Aorta (tissue), 5 donors: ENCODE data around the gene FLNC. TPM values are rescaled to one million over a fixed set of nuclear protein-coding genes. Genes with fewer than 3 reads are reported as not detected.

Experiments
- ATAC-seq: fragments of 200-7000 bp; cut with Tn5 transposase; one replicate; pipeline ENCODE4 v1.9.1; 2022; ENCODE audit warnings: moderate library complexity; ENCODE audit not compliant: low FRiP score
- DNase-seq, 2 donors: peaks; one replicate each; pipeline ENCODE4 v3.0.0-alpha.2; 2020
- H3K27ac ChIP-seq, 2 donors: one replicate each; pipeline ENCODE4 v1.5.1; 2013; ENCODE audit warnings: low read length in 2 of 2, mild to moderate bottlenecking in 2 of 2, moderate library complexity in 2 of 2, control low read depth in 1 of 2, inconsistent platforms in 1 of 2, low read depth in 1 of 2
- H3K27me3 ChIP-seq, 2 donors: one replicate each; pipeline ENCODE4 v1.6.1; 2013; ENCODE audit warnings: control low read depth in 1 of 2, low read length in 1 of 2, mild to moderate bottlenecking in 1 of 2, moderate library complexity in 1 of 2; ENCODE audit not compliant: insufficient read depth in 2 of 2, control insufficient read depth in 1 of 2
- H3K36me3 ChIP-seq, 2 donors: one replicate each; pipeline ENCODE4 v1.6.1; 2013; ENCODE audit warnings: control low read depth in 1 of 2, low read length in 1 of 2, mild to moderate bottlenecking in 1 of 2; ENCODE audit not compliant: insufficient read depth in 2 of 2, control insufficient read depth in 1 of 2
- H3K4me1 ChIP-seq, 2 donors: one replicate each; pipeline ENCODE4 v1.6.1; 2013; ENCODE audit warnings: low read length in 2 of 2, control low read depth in 1 of 2, mild to moderate bottlenecking in 1 of 2, moderate library complexity in 1 of 2; ENCODE audit not compliant: insufficient read depth in 2 of 2, control insufficient read depth in 1 of 2
- H3K4me3 ChIP-seq, 2 donors: one replicate each; pipeline ENCODE4 v1.5.1; 2013; ENCODE audit warnings: low read length in 2 of 2, control low read depth in 1 of 2, mild to moderate bottlenecking in 1 of 2
- H3K9me3 ChIP-seq: one replicate; pipeline ENCODE4 v1.6.1; 2013; ENCODE audit warnings: mild to moderate bottlenecking, low read length; ENCODE audit not compliant: control insufficient read depth
- WGBS, 2 donors: extraction: QIAGEN DNeasy Blood & Tissue Kit; methylation state at CpG; one replicate each; pipeline ENCODE4 v1.1.7; 2013; 5-methylcytosine and 5-hydroxymethylcytosine counted together
- intact Hi-C, 2 donors: fragments of 100-400 bp; cut with DNase I; formaldehyde crosslinking; loops; one replicate each; pipeline versions ENCODE4 v1.14.2 to v1.15.0; 2022
- polyA plus RNA-seq, 2 donors: library from polyadenylated mRNA; stranded (reverse); fragments of 200-250 nt; gene quantifications; one replicate each; pipeline ENCODE4 v1.2.3, GENCODE V29; 2013
- total RNA-seq, 2 donors: library from RNA; stranded (reverse); fragmentation: NEBNext Ultra II Directional; extraction: Animal tissue kit (Norgen Biotek cat#: 25700); gene quantifications; one replicate each; pipeline ENCODE4 v1.2.1, GENCODE V29; 2021
- donor health status: healthy with polysubstance abuse.
- donor health status: Bipolar disorder and iron deficiency.
- donor health status: DM: no; HTN: no; CAD: no.
- donor health status: DM: no; HTN: no; CAD: no.
- donor health status: DM: yes; HTN: yes; CAD: no.

Gene FLNC
- total and polyA plus RNA-seq, 4 donors = 7.8 to 245 (median 76.6) TPM

DNA sequence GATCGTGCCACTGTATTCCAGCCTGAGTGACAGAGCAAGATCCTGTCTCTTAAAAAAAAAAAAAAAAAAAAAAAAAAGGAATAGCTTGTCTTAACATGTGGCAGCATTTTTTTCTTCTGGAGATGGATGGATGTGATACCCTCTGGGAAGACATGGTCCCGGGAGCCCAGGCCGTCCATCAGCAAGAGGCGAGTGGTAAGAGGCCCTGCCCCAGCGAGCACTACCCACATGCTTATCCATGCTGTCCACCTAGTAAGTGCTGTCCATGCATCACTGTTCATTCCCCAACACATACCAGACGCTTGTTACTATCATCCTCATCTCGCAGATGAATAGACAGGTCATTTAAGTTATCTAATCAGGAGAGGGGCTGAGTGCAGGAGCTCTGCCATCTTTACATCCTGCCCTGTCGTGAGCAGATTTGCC is 45.3 kb downstream of the FLNC start:
- intact Hi-C loops = no loop called here
- H3K27me3 ChIP-seq = no peaks in the 10 kb centered on the region
- H3K36me3 ChIP-seq = no peaks in the 10 kb centered on the region
- H3K4me3 ChIP-seq = no peak overlapping the region
- 74 to 78% methylated on average over 8 of the region's 8 CpGs for WGBS, 2 donors
- H3K9me3 ChIP-seq = no peaks in the 10 kb centered on the region
- no peaks in the 10 kb centered on the region for H3K4me1 ChIP-seq
- no peak overlapping the region for H3K27ac ChIP-seq
- DNase-seq (peak; percentile 16 to 36), ATAC-seq (no peak)

GRCh38 chr7:128876127-128876526 is 45.9 kb downstream of the FLNC start:
- peak; percentile 9 to 17 for DNase-seq
- no peaks in the 10 kb centered on the region for H3K27me3 ChIP-seq
- ATAC-seq = no peak
- no peak overlapping the region for H3K4me3 ChIP-seq
- 70 to 73% methylated on average over 3 of the region's 3 CpGs for WGBS, 2 donors
- H3K4me1 ChIP-seq = no peaks in the 10 kb centered on the region
- H3K9me3 ChIP-seq = no peaks in the 10 kb centered on the region
- no peaks in the 10 kb centered on the region for H3K36me3 ChIP-seq
- no peak overlapping the region for H3K27ac ChIP-seq
- intact Hi-C loops = no loop called here

GRCh38 chr7:128876586-128876977 is 46.4 kb downstream of the FLNC start:
- Histone ChIP-seq H3K27ac (no peak overlapping the region), H3K4me1 (no peaks in the 10 kb centered on the region), H3K27me3 (no peaks in the 10 kb centered on the region), H3K36me3 (no peaks in the 10 kb centered on the region), H3K9me3 (no peaks in the 10 kb centered on the region), H3K4me3 (no peak overlapping the region)
- DNase-seq (peak; percentile 25 to 53), ATAC-seq (no peak)
- intact Hi-C loops = no loop called here
- 90 to 95% methylated on average over 5 of the region's 5 CpGs for WGBS, 2 donors

DNA sequence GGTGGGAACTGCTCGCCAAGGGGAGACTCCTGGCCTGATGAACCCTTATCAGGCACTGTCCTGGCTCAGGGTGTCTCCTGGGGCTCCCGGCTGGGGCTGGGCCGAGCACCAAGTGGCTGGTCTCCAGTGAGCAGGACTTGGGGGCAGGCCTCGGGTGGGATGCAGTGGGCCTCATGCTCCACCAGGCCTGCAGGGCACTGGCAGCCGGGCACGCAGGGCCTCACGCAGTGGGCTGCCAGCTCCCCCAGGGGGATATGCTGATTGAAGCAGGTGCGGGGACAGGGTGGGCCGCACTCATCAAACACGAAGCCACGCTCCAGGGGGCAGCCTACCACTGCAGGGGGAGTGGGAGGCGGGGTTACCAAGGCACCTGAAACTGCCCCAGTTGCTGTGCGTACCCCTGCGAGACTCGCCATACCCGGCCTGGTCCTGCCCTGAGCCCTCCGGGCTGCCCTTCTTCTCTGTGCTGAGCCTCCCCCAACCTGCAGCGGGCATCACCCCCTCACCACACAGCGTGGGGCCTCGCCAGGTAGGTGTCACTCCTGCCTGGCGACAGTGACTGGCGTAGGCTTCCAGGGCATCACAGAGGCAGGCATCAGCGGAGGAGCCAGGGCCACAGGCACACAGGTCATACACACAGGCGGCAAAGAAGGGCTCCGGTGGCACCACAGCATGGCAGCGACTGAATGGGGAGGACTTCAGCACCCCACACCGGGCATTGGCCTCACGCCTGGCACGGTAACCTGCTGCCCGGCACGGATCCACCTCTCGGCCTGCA is 47.0 kb downstream of the FLNC start:
- intact Hi-C loops = no loop called here
- WGBS, 2 donors = 92 to 93% methylated on average over 31 to 32 of the region's 32 CpGs

GRCh38 chr7:128877756-128878120 is 47.5 kb downstream of the FLNC start:
- intact Hi-C loops = no loop called here
- 85 to 89% methylated on average over 4 of the region's 4 CpGs for WGBS, 2 donors

More for the DNA sequence above, 47.0 kb downstream of the FLNC start:
- Histone ChIP-seq H3K27ac (no peak overlapping the region), H3K4me3 (no peak overlapping the region), H3K4me1 (no peaks in the 10 kb centered on the region), H3K36me3 (no peaks in the 10 kb centered on the region), H3K9me3 (no peaks in the 10 kb centered on the region), H3K27me3 (no peaks in the 10 kb centered on the region)
- DNase-seq = peak in 1 of 2 donors; percentile 64
- ATAC-seq = no peak

DNA sequence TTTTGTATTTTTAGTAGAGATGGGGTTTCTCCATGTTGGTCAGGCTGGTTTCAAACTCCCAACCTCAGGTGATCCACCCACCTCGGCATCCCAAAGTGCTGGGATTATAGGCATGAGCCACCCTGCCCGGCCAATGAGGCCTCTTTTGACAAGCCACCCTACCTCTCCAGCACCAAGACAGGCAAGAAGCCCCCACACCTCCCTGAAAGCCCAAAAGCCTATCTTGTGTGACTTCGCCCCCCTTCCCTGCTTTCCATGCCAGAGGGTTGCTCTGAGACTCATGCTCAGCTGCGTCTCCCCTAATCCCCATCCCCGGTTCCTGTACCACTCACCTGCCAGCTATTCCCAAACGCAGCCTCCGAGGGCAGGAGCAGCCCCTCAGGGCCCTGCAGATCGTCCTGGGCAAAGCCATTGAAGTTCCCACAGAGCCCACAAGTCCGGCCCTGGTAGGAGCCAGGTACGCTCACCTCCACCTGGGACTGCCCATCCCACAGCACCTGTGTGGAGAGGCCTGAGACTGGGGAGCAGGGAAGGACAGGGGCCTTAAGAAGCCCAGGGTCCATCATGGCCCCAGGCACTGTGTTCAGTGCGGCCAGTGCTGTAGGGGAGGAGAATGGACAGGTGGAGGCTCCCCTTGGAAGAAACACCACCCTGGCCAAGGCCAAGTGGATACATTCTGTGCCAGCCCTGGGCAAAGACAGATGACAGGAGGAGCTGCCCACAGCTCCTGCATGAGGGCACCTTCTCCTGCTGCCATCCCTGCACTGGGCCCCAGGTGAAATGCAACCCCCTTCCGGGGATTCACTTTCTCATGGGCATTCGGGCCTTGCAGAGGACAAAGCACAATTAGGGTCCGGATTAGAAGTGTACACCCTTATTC is 48.3 kb downstream of the FLNC start:
- H3K4me3 ChIP-seq = no peak overlapping the region
- intact Hi-C loops = no loop called here
- no peaks in the 10 kb centered on the region for H3K4me1 ChIP-seq
- no peaks in the 10 kb centered on the region for H3K27me3 ChIP-seq
- WGBS, 2 donors = 92 to 93% methylated on average over 14 of the region's 14 CpGs
- H3K27ac ChIP-seq = no peak overlapping the region
- H3K36me3 ChIP-seq = no peaks in the 10 kb centered on the region
- no peaks in the 10 kb centered on the region for H3K9me3 ChIP-seq
- ATAC-seq (no peak), DNase-seq (peak in 1 of 2 donors; percentile 56)

More at GRCh38 chr7:128877756-128878120, 47.5 kb downstream of the FLNC start:
- Histone ChIP-seq H3K27me3 (no peaks in the 10 kb centered on the region), H3K36me3 (no peaks in the 10 kb centered on the region), H3K4me3 (no peak overlapping the region), H3K27ac (no peak overlapping the region), H3K4me1 (no peaks in the 10 kb centered on the region), H3K9me3 (no peaks in the 10 kb centered on the region)
- ATAC-seq (no peak), DNase-seq (no peak)

DNA sequence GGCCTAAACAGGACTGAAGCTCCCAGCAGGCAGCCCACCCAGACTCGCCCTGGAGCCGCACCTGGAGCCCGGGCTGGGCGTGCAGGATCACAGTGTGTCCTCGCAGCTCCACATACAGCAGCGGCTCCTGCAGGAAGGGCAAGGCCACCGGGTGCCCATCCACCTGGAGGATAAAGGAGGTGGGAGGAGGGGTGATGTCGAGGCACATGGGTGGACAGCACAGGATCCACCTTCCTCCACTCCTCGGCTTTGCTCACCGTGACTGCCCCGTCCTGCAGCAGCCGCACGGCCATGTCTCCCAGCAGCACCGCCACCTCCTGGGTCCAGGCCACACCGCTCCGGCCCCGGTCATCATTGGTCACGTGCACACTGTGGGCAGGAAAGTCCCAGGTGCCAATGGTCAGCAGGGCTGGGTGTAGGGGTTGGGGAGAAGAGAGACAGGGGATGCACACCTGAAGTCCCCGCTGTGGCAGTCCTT is 49.3 kb downstream of the FLNC start:
- no peak overlapping the region for H3K4me3 ChIP-seq
- 75 to 83% methylated on average over 19 of the region's 19 CpGs for WGBS, 2 donors
- H3K27me3 ChIP-seq = no peaks in the 10 kb centered on the region
- intact Hi-C loops = no loop called here
- no peaks in the 10 kb centered on the region for H3K9me3 ChIP-seq
- no peaks in the 10 kb centered on the region for H3K36me3 ChIP-seq
- no peak overlapping the region for H3K27ac ChIP-seq
- no peaks in the 10 kb centered on the region for H3K4me1 ChIP-seq
- DNase-seq (peak; percentile 49 to 70), ATAC-seq (no peak)

GRCh38 chr7:128879939-128880746 is 49.9 kb downstream of the FLNC start:
- peak; percentile 80 for ATAC-seq
- H3K36me3 ChIP-seq = no peaks in the 10 kb centered on the region
- no peaks in the 10 kb centered on the region for H3K4me1 ChIP-seq
- no peak overlapping the region for H3K27ac ChIP-seq
- WGBS, 2 donors = 30 to 37% methylated on average over 27 to 31 of the region's 31 CpGs
- H3K4me3 ChIP-seq = no peak overlapping the region
- intact Hi-C loops = loop anchor here (2.0 to 10.0 kb wide), 4 partner anchors 208 to 408 kb away; partner anchors contain the start of genes GARIN1A (in 1 of the 2) and METTL2B (in 1 of the 2)
- peak; percentile 65 to 88 for DNase-seq
- no peaks in the 10 kb centered on the region for H3K9me3 ChIP-seq
- no peaks in the 10 kb centered on the region for H3K27me3 ChIP-seq
